Fibroblast of lung (primary cell): ENCODE results near the gene ENO3. TPM values are rescaled to one million over a fixed set of nuclear protein-coding genes. Genes with fewer than 3 reads are reported as not detected.

Experiments
- DNase-seq, 2 donors: peaks; one replicate each; pipeline versions ENCODE4 v3.0.0 to v3.0.0-alpha.2; 2010; ENCODE audit warnings: low read depth in 2 of 2
- H2AFZ ChIP-seq: 2 replicates; pipeline ENCODE4 v1.5.1; 2012; ENCODE audit warnings: low read length, control low read depth, inconsistent platforms
- H3K27ac ChIP-seq: 2 replicates; pipeline ENCODE4 v1.5.1; 2011; ENCODE audit warnings: low read length, control low read depth; ENCODE audit not compliant: insufficient read depth
- H3K27me3 ChIP-seq: 2 replicates; pipeline ENCODE4 v1.5.1; 2011; ENCODE audit warnings: mild to moderate bottlenecking, low read length; ENCODE audit not compliant: control insufficient read depth, insufficient read depth
- H3K36me3 ChIP-seq: 2 replicates; pipeline ENCODE4 v1.5.1; 2011; ENCODE audit warnings: low read length; ENCODE audit not compliant: control insufficient read depth, insufficient read depth
- H3K4me1 ChIP-seq: 2 replicates; pipeline ENCODE4 v1.5.1; 2011; ENCODE audit warnings: low read length; ENCODE audit not compliant: control insufficient read depth, insufficient read depth; ENCODE audit errors: extremely low read depth
- H3K4me2 ChIP-seq: 2 replicates; pipeline ENCODE4 v1.5.1; 2011; ENCODE audit warnings: low read length, control low read depth; ENCODE audit not compliant: insufficient read depth; ENCODE audit errors: extremely low read depth
- H3K4me3 ChIP-seq, 4 experiments: fragments of 200-600 bp in 1 of 4; sonication (generic) in 1 of 4; replicated peaks in 1 of 4; 2 replicates each; pipeline ENCODE4 v1.5.1; 2011 to 2016; ENCODE audit warnings: low read length in 4 of 4, low read depth in 3 of 4, mild to moderate bottlenecking in 3 of 4, control low read depth in 2 of 4, inconsistent platforms in 1 of 4, mixed read lengths in 1 of 4; ENCODE audit not compliant: insufficient read depth in 1 of 4; ENCODE audit errors: control extremely low read depth in 1 of 4
- H3K79me2 ChIP-seq: 2 replicates; pipeline ENCODE4 v1.5.1; 2012; ENCODE audit warnings: mild to moderate bottlenecking, low read length, inconsistent platforms; ENCODE audit not compliant: control insufficient read depth, insufficient read depth
- H3K9ac ChIP-seq: 2 replicates; pipeline ENCODE4 v1.5.1; 2011; ENCODE audit warnings: mild to moderate bottlenecking, low read length, control low read depth; ENCODE audit not compliant: insufficient read depth
- H3K9me3 ChIP-seq: 2 replicates; pipeline ENCODE4 v1.5.1; 2012; ENCODE audit warnings: low read depth, low read length; ENCODE audit not compliant: control insufficient read depth, insufficient read depth
- H4K20me1 ChIP-seq: 2 replicates; pipeline ENCODE4 v1.5.1; 2011; ENCODE audit warnings: low read length; ENCODE audit not compliant: control insufficient read depth, insufficient read depth; ENCODE audit errors: extremely low read depth
- CTCF ChIP-seq, 2 donors: IDR thresholded peaks in 1 of 2; conservative IDR thresholded peaks in 1 of 2; 1 replicate in 1 of 2; 2 replicates in 1 of 2; pipeline ENCODE4 v1.5.1; 2011 to 2012; ENCODE audit warnings: low read length in 2 of 2, control low read depth in 1 of 2, inconsistent platforms in 1 of 2, low read depth in 1 of 2, mild to moderate bottlenecking in 1 of 2
- EZH2 ChIP-seq: IDR thresholded peaks from 2 replicates; pipeline ENCODE4 v1.5.1; 2012; ENCODE audit warnings: low read length, control low read depth, mild to moderate bottlenecking; ENCODE audit errors: missing control alignments
- polyA plus RNA-seq, 2 donors: library from polyadenylated mRNA; depleted of rRNA in 1 of 2; stranded (reverse) in 1 of 2; unstranded in 1 of 2; fragments of >200 nt; gene quantifications; 2 replicates each; pipeline ENCODE4 v1.2.1, GENCODE V29; 2011 to 2012; ENCODE audit warnings: missing spikeins in 1 of 2
- total RNA-seq: library from RNA; depleted of rRNA; stranded (reverse); fragments of >200 nt; gene quantifications from 2 replicates; pipeline ENCODE4 v1.2.1, GENCODE V29; 2014

ENO3 gene
- total and polyA plus RNA-seq, 2 donors (not counting 1 experiment from before 2014, with no cell fraction given), result 2.0 to 4.3 TPM

DNA sequence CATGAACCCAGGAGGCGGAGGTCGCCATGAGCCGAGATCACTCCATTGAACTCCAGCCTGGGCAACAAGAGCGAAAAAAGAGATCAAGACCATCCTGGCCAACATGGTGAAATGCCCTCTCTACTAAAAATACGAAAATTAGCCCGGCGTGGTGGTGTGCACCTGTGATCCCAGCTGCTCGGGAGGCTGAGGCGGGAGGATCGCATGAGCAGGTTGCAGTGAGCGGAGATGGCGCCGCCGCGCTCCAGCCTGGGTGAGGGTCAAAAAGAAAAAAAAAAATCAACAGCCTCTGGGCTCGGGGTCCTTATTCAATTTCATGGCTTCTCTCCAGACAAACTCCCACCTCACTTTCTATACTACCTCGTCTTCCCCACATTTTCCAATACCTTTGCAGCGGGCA, 22.0 kb upstream of the ENO3 start:
- no peak overlapping the region for H3K4me3 ChIP-seq
- no peak for DNase-seq
- H2AFZ ChIP-seq, result no peak overlapping the region
- no peak for TF ChIP-seq CTCF (conservative IDR thresholded peaks at IDR 0.05 in 1 of 2, IDR thresholded peaks at IDR 0.05 in 1 of 2; ENCODE audit: low read depth in 1 of 2, low read length in 2 of 2)
- TF ChIP-seq EZH2, result no peak
- no peaks in the 10 kb centered on the region for H4K20me1 ChIP-seq
- no peak overlapping the region for H3K27ac ChIP-seq
- H3K4me1 ChIP-seq, result no peaks in the 10 kb centered on the region
- no peaks in the 10 kb centered on the region for H3K79me2 ChIP-seq
- H3K4me2 ChIP-seq, result no peak overlapping the region
- no peak overlapping the region for H3K9ac ChIP-seq
- no peaks in the 10 kb centered on the region for H3K9me3 ChIP-seq
- H3K36me3 ChIP-seq, result no peaks in the 10 kb centered on the region
- no peaks in the 10 kb centered on the region for H3K27me3 ChIP-seq

DNA sequence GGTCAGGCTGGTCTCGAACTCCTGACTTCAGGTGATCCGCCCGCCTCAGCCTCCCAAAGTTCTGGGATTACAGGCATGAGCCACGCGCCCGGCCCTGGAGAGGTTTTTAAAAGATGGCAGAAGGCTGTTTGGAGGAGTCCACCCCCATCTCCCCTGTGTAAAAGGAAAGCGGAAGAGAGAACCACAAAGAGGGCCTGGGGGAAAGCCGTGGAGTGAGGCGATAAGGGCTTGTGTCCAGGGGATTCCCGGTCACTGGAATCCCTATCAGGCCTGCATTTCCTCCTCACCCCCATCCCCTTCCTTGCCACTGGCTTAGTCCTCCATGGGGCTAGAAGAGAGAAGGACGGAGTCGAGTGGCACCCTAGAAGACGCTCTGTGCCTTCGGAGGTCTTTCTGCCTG, 19.0 kb upstream of the ENO3 start, which contains the start of gene GP1BA:
Gene GP1BA, plus strand, starts transcription at position 315 of the 400 bp plus-strand sequence. CDS start 328 bp downstream, outside the sequence.
- no peak within 1 kb of the TSS for H3K27ac ChIP-seq
- H3K4me3 ChIP-seq, result no peak within 1 kb of the TSS
- H4K20me1 ChIP-seq, result no peaks in the 10 kb centered on the region
- H3K27me3 ChIP-seq, result no peaks in the 10 kb centered on the region
- DNase-seq, result no peak
- TF ChIP-seq CTCF (conservative IDR thresholded peaks at IDR 0.05 in 1 of 2, IDR thresholded peaks at IDR 0.05 in 1 of 2; ENCODE audit: low read depth in 1 of 2, low read length in 2 of 2), result no peak
- no peak for TF ChIP-seq EZH2
- H3K4me2 ChIP-seq, result no peak within 1 kb of the TSS
- H3K36me3 ChIP-seq, result peaks cover 6% of the 10 kb centered on the region
- H3K9me3 ChIP-seq, result no peaks in the 10 kb centered on the region
- no peak within 1 kb of the TSS for H3K9ac ChIP-seq
- peaks cover 3% of the 10 kb centered on the region for H3K4me1 ChIP-seq
- no peak within 1 kb of the TSS for H2AFZ ChIP-seq
- H3K79me2 ChIP-seq, result no peaks in the 10 kb centered on the region

DNA sequence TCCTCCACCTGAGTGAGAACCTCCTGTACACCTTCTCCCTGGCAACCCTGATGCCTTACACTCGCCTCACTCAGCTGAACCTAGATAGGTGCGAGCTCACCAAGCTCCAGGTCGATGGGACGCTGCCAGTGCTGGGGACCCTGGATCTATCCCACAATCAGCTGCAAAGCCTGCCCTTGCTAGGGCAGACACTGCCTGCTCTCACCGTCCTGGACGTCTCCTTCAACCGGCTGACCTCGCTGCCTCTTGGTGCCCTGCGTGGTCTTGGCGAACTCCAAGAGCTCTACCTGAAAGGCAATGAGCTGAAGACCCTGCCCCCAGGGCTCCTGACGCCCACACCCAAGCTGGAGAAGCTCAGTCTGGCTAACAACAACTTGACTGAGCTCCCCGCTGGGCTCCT, 18.2 kb upstream of the ENO3 start:
- H3K4me1 ChIP-seq, result peaks cover 3% of the 10 kb centered on the region
- TF ChIP-seq CTCF (conservative IDR thresholded peaks at IDR 0.05 in 1 of 2, IDR thresholded peaks at IDR 0.05 in 1 of 2; ENCODE audit: low read depth in 1 of 2, low read length in 2 of 2) (no peak), EZH2 (no peak)

More for the DNA sequence above, 18.2 kb upstream of the ENO3 start:
- H3K36me3 ChIP-seq, result peaks cover 11% of the 10 kb centered on the region
- no peak overlapping the region for H3K4me2 ChIP-seq
- DNase-seq, result no peak
- no peaks in the 10 kb centered on the region for H3K79me2 ChIP-seq
- no peak overlapping the region for H3K27ac ChIP-seq
- H3K9me3 ChIP-seq, result no peaks in the 10 kb centered on the region
- no peaks in the 10 kb centered on the region for H4K20me1 ChIP-seq
- no peak overlapping the region for H3K9ac ChIP-seq
- no peak overlapping the region for H2AFZ ChIP-seq
- H3K27me3 ChIP-seq, result no peaks in the 10 kb centered on the region
- no peak overlapping the region for H3K4me3 ChIP-seq
